ENCODE measurements around the gene ZNRD2.

The ZNRD2 gene

DNA sequence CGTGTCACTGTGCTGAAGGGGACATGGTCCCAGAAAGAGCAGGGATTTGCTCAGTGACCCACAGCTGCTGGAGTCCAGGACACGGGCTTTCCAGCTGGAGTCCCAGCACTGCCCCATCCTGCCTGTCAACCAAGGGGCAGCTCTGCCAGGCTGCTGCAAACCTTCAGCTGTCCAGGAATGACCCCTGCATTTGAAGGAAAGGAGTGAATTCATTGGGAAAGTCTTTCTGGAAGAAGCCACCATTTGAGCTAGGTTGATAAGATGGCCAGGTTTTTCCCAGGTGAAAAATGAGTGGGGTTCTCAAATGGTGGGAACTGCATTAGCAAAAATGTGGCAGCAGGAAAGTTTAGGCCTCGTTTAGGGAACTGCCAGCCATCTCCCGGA lies 16.0 kb downstream of the ZNRD2 start:
- peak overlapping the region; percentile 28 to 78 for H3K27ac Mint-ChIP-seq
- peaks cover 33 to 34% of the 10 kb centered on the region in 2 donors for H3K4me1 Mint-ChIP-seq (ENCODE audit: low read depth in 2 of 2)
- no peak for ATAC-seq (replicated peaks)
- H3K4me3 Mint-ChIP-seq: no peak overlapping the region
- no peaks in the 10 kb centered on the region for H3K9me3 Mint-ChIP-seq
- no peaks in the 10 kb centered on the region for H3K27me3 Mint-ChIP-seq
- no peak for DNase-seq
- peaks cover 37% of the 10 kb centered on the region for H3K36me3 Mint-ChIP-seq (ENCODE audit: insufficient read depth)

DNA sequence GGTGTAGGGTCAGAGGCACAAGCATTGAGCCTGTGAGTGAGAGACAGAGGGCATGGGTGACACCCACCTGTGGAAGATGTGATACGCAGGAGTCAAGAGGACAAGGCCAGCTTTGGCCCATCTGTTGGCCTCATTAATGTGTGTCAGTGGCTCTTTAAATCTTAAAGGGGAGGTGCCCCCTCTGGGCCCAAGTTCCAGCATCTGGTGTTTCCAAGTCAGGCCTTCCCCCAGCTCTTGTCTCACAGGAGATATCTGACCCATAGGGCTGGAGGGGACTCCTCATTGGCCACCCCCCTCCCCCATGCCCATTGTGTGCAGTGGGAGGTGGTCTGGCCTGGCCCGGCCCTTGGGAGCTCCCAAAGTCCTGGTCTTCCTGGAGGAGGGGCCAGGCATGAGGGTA lies 16.4 kb downstream of the ZNRD2 start:
- H3K27me3 Mint-ChIP-seq: no peaks in the 10 kb centered on the region
- H3K27ac Mint-ChIP-seq: peak overlapping the region in 1 of 2 donors; percentile 78
- peaks cover 32 to 33% of the 10 kb centered on the region in 2 donors for H3K4me1 Mint-ChIP-seq (ENCODE audit: low read depth in 2 of 2)
- H3K36me3 Mint-ChIP-seq (ENCODE audit: insufficient read depth): peaks cover 41% of the 10 kb centered on the region
- no peak for ATAC-seq (replicated peaks)
- DNase-seq: no peak
- no peaks in the 10 kb centered on the region for H3K9me3 Mint-ChIP-seq
- peak overlapping the region in 1 of 2 donors; percentile 4 for H3K4me3 Mint-ChIP-seq

DNA sequence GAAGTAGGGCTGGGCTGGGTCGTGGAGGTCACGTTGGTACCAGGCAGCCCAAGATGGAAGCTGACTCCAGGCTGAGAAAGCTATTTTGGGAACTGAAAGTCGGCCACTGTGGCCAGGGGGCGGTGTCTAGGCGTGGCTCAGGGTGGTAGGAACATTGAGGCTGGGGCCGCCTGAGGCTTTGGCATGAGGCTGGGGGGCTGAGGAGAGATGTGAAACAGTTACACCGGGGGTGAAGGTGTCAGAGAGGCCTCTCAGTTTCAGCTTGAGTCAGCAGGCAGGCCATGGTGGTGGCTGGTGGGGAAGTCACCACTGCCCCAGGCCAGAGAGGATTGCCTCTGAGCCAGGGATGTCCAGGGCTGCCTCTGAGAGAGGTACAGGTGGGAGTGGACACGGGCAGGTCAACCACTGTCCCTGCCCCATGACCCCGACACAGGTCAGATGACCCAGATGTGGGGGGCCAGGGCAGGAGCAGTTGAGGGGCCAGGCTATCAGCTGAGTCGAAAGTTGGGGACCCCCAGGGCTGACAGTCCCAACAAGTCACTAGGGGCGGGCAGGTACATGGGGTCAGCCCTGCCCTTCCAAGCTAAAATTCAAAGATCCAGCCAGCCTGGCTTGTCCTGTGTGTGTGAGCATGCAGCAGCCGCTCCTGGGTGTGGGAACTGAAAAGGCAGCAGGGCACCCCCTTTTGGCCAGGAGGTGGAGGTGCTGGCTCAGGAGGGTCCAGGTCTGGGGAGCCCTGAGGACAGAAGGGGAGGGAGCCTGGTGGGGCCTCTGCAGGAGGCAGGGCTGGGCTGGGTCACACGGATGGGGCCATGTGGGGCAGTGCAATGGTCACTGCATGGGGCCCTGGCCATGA lies 18.1 kb downstream of the ZNRD2 start:
- Mint-ChIP-seq H3K4me3 (peak overlapping the region; percentile 64 to 66), H3K36me3 (ENCODE audit: insufficient read depth) (peaks cover 40% of the 10 kb centered on the region)

DNA sequence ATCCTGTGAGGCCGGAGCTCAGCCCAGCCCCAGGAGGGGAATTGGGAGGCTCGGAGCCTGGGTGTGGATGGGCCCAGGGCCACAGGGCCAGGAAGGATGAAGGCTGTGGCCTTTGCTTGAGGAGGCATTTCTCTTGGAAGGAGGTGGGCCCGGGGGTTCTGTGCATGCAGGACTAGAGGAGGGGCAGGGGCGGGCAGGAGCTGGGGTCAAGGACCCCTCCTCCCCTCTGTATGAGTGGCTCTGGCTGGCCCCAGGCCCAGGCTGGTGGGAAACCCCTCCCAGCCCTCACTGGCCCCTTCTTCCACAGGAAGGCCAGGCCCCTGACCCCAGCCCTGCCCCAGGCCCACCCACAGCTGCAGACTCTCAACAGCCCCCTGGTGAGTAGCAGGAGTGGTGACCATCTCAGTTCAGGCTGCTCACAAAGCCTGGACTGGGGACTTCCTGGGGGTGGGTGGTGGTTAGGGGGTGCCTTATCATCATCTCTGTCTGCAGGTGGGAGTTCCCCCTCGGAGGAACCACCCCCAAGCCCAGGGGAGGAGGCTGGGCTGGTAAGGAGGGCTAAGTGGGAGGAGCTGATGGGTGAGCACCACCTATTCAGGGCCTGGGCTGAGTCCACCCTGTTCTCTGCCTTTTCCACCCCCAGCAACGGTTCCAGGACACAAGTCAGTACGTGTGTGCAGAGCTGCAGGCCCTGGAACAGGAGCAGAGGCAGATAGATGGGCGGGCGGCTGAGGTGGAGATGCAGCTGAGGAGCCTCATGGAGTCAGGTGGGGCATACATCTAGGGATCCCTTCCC lies 19.4 kb downstream of the ZNRD2 start:
- peaks cover 16 to 25% of the 10 kb centered on the region in 2 donors for H3K4me1 Mint-ChIP-seq (ENCODE audit: low read depth in 2 of 2)
- no peak for DNase-seq
- peak; percentile 28 for ATAC-seq (replicated peaks)
- no peak overlapping the region for H3K4me3 Mint-ChIP-seq
- no peaks in the 10 kb centered on the region for H3K9me3 Mint-ChIP-seq
- peak overlapping the region in 1 of 2 donors; percentile 94 for H3K27ac Mint-ChIP-seq
- H3K27me3 Mint-ChIP-seq: no peaks in the 10 kb centered on the region
- H3K36me3 Mint-ChIP-seq (ENCODE audit: insufficient read depth): peaks cover 33% of the 10 kb centered on the region

More for the DNA sequence above, 18.1 kb downstream of the ZNRD2 start:
- DNase-seq (peak; percentile 70 to 75 (median 74)), ATAC-seq (replicated peaks) (peak; percentile 88)
- Mint-ChIP-seq H3K27ac (peak overlapping the region; percentile 88 to 94), H3K27me3 (no peaks in the 10 kb centered on the region), H3K9me3 (no peaks in the 10 kb centered on the region), H3K4me1 (ENCODE audit: low read depth in 2 of 2) (peaks cover 16 to 25% of the 10 kb centered on the region in 2 donors)

DNA sequence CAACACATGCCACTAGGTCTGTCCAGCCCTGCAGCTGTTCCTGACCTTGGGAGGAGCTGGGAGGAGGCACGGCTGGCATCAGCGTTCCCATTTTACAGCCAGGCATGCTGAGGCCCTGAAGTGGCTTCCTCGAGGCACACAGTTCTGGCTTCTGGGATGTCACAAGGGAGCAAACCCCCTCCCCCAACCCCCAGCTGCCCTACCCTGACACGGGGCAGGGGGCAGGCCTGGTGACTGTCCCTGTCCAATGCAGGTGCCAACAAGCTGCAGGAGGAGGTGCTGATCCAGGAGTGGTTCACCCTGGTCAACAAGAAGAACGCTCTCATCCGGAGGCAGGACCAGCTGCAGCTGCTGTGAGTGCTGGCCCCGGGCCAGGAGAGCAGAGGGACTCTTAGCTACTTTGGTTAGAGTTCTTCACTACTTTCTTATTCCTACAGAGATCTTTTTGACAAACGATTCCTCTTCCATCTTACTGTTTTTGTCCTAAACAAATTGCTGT lies 20.0 kb downstream of the ZNRD2 start:
- Mint-ChIP-seq H3K4me3 (no peak overlapping the region), H3K27me3 (no peaks in the 10 kb centered on the region)
- ATAC-seq (replicated peaks): no peak

DNA sequence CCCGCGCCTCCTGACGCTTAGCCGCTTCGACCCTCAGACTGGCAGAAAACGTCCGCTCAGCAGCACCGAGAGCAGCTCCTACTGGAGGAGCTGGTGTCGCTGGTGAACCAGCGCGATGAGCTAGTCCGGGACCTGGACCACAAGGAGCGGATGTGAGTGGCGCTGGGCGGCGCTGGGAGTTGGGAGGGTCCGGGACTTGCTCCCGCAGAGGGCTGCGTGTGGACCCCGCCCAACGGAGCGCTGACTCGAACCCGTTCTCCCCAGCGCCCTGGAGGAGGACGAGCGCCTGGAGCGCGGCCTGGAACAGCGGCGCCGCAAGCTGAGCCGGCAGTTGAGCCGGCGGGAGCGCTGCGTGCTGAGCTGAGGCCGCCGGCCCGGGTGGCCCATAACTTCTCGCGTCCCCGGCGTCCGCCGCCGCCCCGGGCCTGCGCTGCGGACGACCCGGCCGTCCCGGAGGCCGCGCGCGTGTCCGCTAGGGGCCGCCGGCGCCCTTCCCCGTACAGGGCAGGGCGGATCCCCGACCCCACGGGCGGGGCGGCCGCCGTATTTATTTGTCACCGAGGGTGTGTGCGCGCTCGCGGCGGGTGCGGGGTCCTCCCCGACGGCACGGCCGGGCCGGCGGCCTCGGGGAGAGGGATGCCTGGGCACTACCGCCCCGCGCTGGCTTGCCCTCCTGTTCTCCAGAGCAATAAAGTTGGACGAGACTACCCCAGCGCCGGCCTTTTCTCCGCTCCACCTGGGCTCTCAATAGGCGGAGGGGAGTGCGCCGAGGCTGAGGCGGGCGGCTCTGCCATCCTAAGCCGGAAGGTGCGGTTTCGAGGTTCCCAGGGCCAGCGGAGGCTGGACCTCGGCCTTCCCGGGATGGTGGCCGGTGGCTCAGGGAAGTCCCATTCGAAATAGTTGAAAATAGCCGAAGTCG lies 21.9 kb downstream of the ZNRD2 start:
- H3K4me1 Mint-ChIP-seq (ENCODE audit: low read depth in 2 of 2): peaks cover 26 to 29% of the 10 kb centered on the region in 2 donors
- no peaks in the 10 kb centered on the region for H3K9me3 Mint-ChIP-seq
- no peaks in the 10 kb centered on the region for H3K27me3 Mint-ChIP-seq
- ATAC-seq (replicated peaks) (no peak), DNase-seq (no peak)
- peaks cover 29% of the 10 kb centered on the region for H3K36me3 Mint-ChIP-seq (ENCODE audit: insufficient read depth)
- H3K4me3 Mint-ChIP-seq: no peak overlapping the region
- H3K27ac Mint-ChIP-seq: no peak overlapping the region

More for the DNA sequence above, 20.0 kb downstream of the ZNRD2 start:
- Mint-ChIP-seq H3K4me1 (ENCODE audit: low read depth in 2 of 2) (peaks cover 21 to 30% of the 10 kb centered on the region in 2 donors), H3K27ac (peak overlapping the region in 1 of 2 donors; percentile 73), H3K36me3 (ENCODE audit: insufficient read depth) (peaks cover 33% of the 10 kb centered on the region), H3K9me3 (no peaks in the 10 kb centered on the region)
- no peak for DNase-seq

DNA sequence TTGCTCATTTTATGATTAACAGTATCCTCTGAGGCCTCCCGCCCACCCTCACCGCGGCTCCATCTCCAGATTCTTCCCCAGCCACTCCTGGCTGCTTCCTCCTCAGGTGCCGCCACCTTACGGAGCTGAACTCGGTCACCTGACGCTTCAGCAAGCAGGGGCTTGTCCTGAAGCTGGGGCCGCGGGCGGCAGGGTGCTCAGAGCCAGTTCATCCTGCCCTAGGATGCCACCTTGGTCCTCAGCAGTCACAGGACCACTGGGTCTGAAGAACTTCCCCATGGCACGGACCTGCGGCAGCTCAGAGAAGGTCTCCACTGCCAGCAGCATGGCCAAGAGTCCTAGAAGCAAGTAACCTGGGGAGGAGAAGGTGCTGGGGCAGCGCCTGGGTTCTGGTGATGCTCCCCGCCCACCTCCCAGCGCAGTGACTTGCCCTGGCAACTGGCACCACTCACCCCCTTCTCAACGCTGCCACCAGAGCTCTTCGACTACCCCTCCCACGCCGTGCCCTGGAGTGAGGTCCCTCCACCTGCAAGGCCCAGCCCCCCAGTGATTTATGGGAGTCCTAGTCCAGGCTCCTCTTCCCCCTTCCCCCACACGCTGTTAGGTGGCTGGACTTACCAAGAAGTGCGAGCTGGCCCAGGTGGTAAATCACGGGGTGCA lies 22.7 kb downstream of the ZNRD2 start:
- Mint-ChIP-seq H3K4me1 (ENCODE audit: low read depth in 2 of 2) (peaks cover 21% of the 10 kb centered on the region in 2 donors), H3K4me3 (peak overlapping the region in 1 of 2 donors; percentile 14), H3K27me3 (no peaks in the 10 kb centered on the region), H3K9me3 (no peaks in the 10 kb centered on the region), H3K36me3 (ENCODE audit: insufficient read depth) (peaks cover 34% of the 10 kb centered on the region), H3K27ac (peak overlapping the region; percentile 44 to 73)
- no peak for ATAC-seq (replicated peaks)
- DNase-seq: no peak

DNA sequence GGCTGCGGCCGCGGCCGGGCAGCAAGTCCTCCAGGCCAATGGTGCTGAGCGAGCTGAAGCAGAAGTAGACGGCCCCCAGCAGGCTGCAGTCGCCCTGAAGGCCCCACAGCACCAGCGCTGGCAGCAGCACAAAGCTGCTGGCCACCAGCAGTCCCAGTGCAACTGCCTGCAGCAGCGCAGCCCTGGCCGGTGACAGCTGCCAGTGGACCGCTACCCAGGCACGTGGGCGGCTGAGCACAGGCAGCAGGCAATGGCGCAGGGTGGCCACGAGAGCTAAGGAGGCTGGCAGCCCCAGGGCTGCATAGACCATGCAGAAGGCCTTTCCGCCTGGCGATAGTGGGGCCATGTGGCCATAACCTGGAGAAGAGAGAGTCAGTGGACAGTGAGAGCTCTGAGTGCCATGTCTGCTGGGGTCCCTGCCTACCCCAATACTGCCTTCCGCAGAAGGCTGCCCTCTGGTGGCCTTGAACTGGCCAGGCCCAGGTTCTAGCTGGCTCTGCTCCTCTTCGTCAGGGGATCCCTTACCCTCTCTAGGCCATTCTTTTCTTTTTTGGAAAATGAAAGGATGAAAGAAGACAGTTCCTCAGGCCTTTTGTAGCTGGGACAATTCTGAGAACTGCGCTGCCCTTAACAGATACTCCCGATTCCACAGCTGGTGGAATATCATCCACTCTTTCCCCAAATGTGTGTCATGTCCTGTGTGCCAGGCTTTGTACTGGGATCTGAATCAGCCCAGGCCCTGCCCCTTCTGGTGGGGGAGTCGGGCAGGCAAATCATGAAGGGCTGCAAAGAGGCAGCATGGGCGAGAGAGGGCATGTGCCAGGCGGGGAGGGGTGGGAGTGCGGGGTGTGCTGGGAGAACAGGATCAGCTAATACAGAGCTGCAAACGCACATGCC lies 23.5 kb downstream of the ZNRD2 start:
- Mint-ChIP-seq H3K27ac (peak overlapping the region; percentile 44 to 73), H3K27me3 (no peaks in the 10 kb centered on the region), H3K36me3 (ENCODE audit: insufficient read depth) (peaks cover 32% of the 10 kb centered on the region), H3K4me1 (ENCODE audit: low read depth in 2 of 2) (peaks cover 13% of the 10 kb centered on the region in 2 donors), H3K9me3 (no peaks in the 10 kb centered on the region), H3K4me3 (peak overlapping the region in 1 of 2 donors; percentile 14)
- ATAC-seq (replicated peaks): peak; percentile 61
- DNase-seq: peak in 1 of 3 experiments; percentile 40

DNA sequence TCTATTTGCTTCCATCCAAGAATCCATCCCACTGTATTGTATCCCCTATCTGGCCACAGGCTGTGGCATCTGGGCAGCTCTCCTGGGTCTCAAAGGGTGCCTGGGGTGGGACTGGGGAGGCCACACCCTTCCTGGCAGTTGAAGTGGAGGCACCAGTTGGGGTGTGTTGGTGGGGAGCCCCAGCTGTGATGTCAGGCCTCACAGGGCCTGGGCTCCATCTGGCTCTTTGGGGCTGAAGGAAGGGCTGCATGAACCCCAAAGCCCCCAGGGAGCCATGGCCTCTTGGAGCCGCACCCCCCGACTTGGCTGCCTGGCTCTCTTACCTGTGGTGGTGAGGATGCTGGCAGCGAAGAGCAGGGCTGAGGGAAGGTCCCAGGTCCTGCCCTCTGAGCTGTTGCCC lies 24.9 kb downstream of the ZNRD2 start:
- Mint-ChIP-seq H3K27me3 (no peaks in the 10 kb centered on the region), H3K27ac (peak overlapping the region in 1 of 2 donors; percentile 73), H3K4me3 (no peak overlapping the region), H3K36me3 (ENCODE audit: insufficient read depth) (peaks cover 30% of the 10 kb centered on the region), H3K9me3 (no peaks in the 10 kb centered on the region), H3K4me1 (ENCODE audit: low read depth in 2 of 2) (peaks cover 10% of the 10 kb centered on the region in 2 donors)
- DNase-seq: no peak
- ATAC-seq (replicated peaks): no peak

DNA sequence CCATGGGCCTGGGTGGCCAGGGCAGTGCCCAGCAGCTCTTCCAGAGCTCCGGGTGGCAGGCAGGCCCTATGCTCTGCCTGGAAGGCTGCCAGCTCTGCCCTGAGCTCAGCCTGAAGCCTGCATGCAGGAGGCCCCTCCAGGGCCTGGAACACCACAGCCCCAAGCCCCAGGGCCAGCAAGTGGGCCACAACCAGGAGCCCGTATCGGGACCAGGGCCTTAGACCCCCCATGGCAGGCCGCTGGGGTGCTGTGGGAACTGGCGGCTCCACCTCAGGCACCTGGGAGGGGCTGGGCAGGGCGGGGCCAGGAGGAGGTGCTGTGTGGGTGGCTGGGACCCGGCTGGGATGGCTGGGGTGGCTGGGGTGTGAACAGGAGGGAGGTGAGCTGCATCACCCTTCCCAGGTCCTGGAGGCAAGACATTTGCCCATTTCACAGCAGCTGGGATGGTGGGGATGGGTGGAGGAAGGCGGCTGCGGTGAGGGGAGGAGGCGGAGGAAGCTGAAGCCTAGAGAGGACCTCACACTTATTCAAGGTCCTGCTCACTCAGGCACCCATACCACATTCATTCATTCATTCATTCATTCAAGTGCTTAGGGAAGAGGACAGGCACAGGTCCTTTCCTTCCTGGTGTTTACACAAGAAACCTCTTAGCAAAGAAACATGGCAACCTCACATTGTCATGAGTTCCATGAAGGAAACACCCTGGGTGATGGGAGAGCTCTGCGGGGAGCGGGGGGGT lies 25.4 kb downstream of the ZNRD2 start, which contains the start of gene KCNK7:
Gene KCNK7, minus strand, starts transcription at position 258 of the 739 bp plus-strand sequence. Its CDS starts 28 bp downstream, at position 230.
- H3K4me3 Mint-ChIP-seq: peak within 1 kb of the TSS in 1 of 2 donors; percentile 52
- H3K9me3 Mint-ChIP-seq: no peaks in the 10 kb centered on the region
- H3K27me3 Mint-ChIP-seq: no peaks in the 10 kb centered on the region
- peak; percentile 12 for ATAC-seq (replicated peaks)
- peaks cover 10% of the 10 kb centered on the region in 2 donors for H3K4me1 Mint-ChIP-seq (ENCODE audit: low read depth in 2 of 2)
- no peak for DNase-seq
- peak within 1 kb of the TSS in 1 of 2 donors; percentile 81 for H3K27ac Mint-ChIP-seq
- H3K36me3 Mint-ChIP-seq (ENCODE audit: insufficient read depth): peaks cover 25% of the 10 kb centered on the region

DNA sequence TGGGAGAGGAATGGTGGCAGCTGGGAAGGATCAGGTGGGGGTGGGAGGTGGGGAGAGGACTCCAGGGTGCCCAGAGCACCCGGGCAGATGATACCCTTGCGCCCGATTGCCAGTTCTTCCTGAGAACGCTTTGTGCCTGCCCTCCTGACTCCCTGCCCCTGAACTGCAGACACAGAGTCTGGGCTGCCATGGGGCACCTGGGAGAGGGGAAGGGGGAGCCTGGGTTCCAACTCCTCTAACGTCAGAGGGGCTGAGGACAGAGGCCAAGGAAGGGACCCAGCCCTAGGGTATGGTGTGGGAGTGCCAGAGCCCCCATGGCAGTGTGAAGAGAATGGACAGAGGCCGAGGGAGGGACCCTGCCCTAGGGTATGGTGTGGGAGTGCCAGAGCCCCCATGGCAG lies 26.2 kb downstream of the ZNRD2 start:
- Mint-ChIP-seq H3K4me3 (no peak overlapping the region), H3K27ac (peak overlapping the region in 1 of 2 donors; percentile 81), H3K27me3 (no peaks in the 10 kb centered on the region), H3K4me1 (ENCODE audit: low read depth in 2 of 2) (peaks cover 10% of the 10 kb centered on the region in 2 donors), H3K9me3 (no peaks in the 10 kb centered on the region), H3K36me3 (ENCODE audit: insufficient read depth) (peaks cover 21% of the 10 kb centered on the region)
- ATAC-seq (replicated peaks): no peak
- DNase-seq: no peak
